Stomach smooth muscle (tissue), 2 donors: ENCODE measurements around the gene KCTD13.

Experiments used
- H3K27ac ChIP-seq: one replicate; pipeline ENCODE4 v1.7.0; 2013; ENCODE audit warnings: mild to moderate bottlenecking, low read length, inconsistent platforms
- H3K27me3 ChIP-seq, 2 donors: one replicate each; pipeline ENCODE4 v1.7.0; 2013; ENCODE audit warnings: low read length in 2 of 2; ENCODE audit not compliant: insufficient read depth in 2 of 2, control insufficient read depth in 1 of 2
- H3K36me3 ChIP-seq, 2 donors: one replicate each; pipeline ENCODE4 v1.7.0; 2013; ENCODE audit warnings: low read length in 2 of 2; ENCODE audit not compliant: control insufficient read depth in 2 of 2, insufficient read depth in 2 of 2
- H3K4me1 ChIP-seq: one replicate; pipeline ENCODE4 v1.7.0; 2013; ENCODE audit warnings: low read length; ENCODE audit not compliant: control insufficient read depth, insufficient read depth
- H3K4me3 ChIP-seq, 2 donors: one replicate each; pipeline ENCODE4 v1.7.0; 2013; ENCODE audit warnings: low read length in 2 of 2
- H3K9ac ChIP-seq, 2 donors: one replicate each; pipeline ENCODE4 v1.7.0; 2013; ENCODE audit warnings: low read length in 2 of 2, mild to moderate bottlenecking in 1 of 2
- H3K9me3 ChIP-seq, 2 donors: one replicate each; pipeline ENCODE4 v1.7.0; 2013; ENCODE audit warnings: low read length in 2 of 2; ENCODE audit not compliant: control insufficient read depth in 2 of 2
- donor health status: healthy.
- donor health status: Pancreatic carcinoma.

Gene KCTD13

GRCh38 chr16:29862884-29863668, 63.0 kb downstream of the KCTD13 start, which contains the start of gene CDIPT:
Gene CDIPT (minus strand): TSS chr16:29863226. CDS start chr16:29862857, 369 bp downstream.
- Histone ChIP-seq H3K4me3 (peak within 1 kb of the TSS; percentile 87 to 89), H3K9ac (peak within 1 kb of the TSS; percentile 88 to 95), H3K27ac (peak within 1 kb of the TSS; percentile 93), H3K36me3 (peaks cover 13 to 22% of the 10 kb centered on the region in 2 donors), H3K4me1 (peaks cover 17% of the 10 kb centered on the region), H3K9me3 (no peaks in the 10 kb centered on the region), H3K27me3 (no peaks in the 10 kb centered on the region)

- H3K36me3 ChIP-seq: peaks cover 13 to 22% of the 10 kb centered on the region in 2 donors
- H3K4me3 ChIP-seq: peak overlapping the region; percentile 87 to 89
- peak overlapping the region; percentile 93 for H3K27ac ChIP-seq
- peaks cover 19% of the 10 kb centered on the region for H3K4me1 ChIP-seq
- peak overlapping the region; percentile 88 to 95 for H3K9ac ChIP-seq
- H3K9me3 ChIP-seq: no peaks in the 10 kb centered on the region
- H3K27me3 ChIP-seq: no peaks in the 10 kb centered on the region
These were observed 63.6 kb downstream of the KCTD13 start for GRCh38 chr16:29862383-29862883.

DNA sequence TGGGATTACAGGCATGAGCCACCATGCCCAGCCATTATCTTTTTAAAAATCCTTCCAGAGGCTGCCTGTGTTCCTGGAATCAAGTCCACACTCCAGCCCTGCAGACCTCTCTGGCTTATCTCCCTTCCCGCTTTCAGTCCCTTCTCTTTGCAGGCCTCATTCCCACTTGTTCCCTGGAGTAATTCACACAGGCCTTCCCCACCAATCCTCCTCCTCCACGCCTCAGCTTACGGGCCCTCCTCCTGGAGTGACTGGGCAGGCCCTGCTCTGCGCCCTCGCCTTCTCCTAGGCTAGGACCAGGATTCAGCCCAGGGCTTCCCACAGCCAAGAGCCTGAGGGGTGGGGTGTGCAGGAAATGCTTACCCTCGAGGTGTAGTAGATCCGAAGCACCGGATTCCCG, 65.8 kb downstream of the KCTD13 start:
- no peak overlapping the region for H3K27ac ChIP-seq
- peaks cover 21% of the 10 kb centered on the region for H3K4me1 ChIP-seq
- no peaks in the 10 kb centered on the region for H3K9me3 ChIP-seq
- H3K4me3 ChIP-seq: no peak overlapping the region
- H3K27me3 ChIP-seq: no peaks in the 10 kb centered on the region
- no peak overlapping the region for H3K9ac ChIP-seq
- H3K36me3 ChIP-seq: peaks cover 13 to 22% of the 10 kb centered on the region in 2 donors

DNA sequence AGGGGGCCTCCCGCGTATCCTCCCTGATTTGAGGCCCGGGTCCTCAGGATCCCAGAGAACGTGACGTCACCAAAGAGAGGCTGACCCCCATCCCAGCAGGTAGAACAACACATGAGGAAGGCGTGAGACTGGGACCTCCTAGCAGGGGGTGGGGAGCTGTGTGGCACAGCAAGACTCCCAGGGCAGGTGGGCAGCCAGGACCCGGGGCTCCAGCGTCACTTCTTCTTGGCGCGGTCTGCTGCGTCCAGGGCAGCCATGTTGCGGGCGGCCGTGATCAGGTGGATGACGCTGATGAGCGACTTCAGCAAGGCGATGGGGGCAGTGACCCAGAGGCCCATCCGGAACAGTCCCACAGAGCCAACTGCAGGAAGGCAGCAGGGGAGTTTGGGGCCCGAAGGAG, 67.1 kb downstream of the KCTD13 start:
- no peak overlapping the region for H3K9ac ChIP-seq

DNA sequence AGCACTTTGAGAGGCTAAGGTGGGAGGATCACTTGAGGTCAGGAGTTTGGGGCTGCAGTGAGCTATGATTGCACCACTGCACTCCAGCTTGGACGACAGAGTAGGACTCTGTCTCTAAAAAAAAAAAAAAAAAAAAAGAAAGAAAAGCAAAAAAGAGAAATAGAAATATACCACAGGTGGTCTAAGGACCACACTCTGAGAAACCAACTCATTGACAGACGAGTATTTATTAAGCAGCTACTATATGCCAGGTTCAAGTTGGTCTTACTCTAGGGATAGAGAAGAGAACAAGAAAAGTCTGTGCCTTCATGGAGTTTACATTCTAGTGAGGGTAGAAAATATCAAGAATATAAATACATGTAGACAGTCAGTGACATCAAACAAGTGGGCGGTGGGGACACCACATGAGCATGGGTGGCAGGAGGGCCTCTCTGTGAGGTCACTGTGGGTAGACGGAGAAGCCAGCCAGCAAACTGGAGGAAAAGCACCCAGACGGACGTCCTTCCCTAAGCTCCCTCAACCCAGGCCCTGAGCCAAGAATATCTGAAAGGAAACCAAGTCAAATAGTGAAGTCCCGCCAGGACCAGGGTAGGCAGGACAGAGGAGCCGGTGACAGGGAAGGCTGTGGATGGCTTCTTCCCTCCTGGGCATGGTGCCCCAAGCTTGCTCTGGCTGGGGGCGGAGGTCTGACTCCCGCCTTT, 67.7 kb downstream of the KCTD13 start:
- Histone ChIP-seq H3K4me3 (no peak overlapping the region), H3K9ac (no peak overlapping the region), H3K9me3 (no peaks in the 10 kb centered on the region), H3K27me3 (no peaks in the 10 kb centered on the region), H3K36me3 (peaks cover 13 to 22% of the 10 kb centered on the region in 2 donors), H3K4me1 (peaks cover 17% of the 10 kb centered on the region), H3K27ac (no peak overlapping the region)

More for the DNA sequence above, 67.1 kb downstream of the KCTD13 start:
- no peaks in the 10 kb centered on the region for H3K27me3 ChIP-seq
- no peak overlapping the region for H3K4me3 ChIP-seq
- H3K4me1 ChIP-seq: peaks cover 21% of the 10 kb centered on the region
- no peaks in the 10 kb centered on the region for H3K9me3 ChIP-seq
- peaks cover 13 to 22% of the 10 kb centered on the region in 2 donors for H3K36me3 ChIP-seq
- H3K27ac ChIP-seq: no peak overlapping the region

DNA sequence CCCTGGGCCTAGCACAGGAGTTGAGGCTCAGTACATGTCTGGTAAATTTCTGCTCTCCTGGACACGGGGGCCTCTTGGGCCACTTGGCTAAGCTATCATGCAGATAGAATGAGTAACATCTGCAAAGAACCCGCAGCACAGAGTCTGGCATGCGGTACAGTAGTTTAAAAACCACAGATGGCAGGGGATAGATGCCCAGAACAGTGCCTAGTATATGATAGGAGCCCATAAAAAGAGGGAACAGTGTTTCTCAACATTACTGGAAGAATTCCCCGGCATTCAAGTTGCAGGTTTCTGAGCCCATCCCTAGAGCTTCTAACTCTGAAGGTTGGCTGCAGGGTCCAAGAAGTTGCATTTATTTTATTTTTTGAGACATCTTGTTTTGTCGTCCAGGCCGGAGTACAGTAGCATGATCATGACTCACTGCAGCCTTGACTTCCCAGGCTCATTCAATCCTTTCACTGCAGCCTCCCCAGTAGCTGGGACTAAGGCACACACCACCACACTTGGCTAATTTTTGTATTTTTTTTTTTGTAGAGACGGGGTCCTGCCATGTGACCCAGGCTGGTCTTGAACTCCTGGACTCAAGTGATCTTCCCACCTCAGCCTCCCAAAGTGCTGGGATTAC, 68.8 kb downstream of the KCTD13 start:
- H3K9ac ChIP-seq: no peak overlapping the region
- no peaks in the 10 kb centered on the region for H3K27me3 ChIP-seq
- H3K27ac ChIP-seq: no peak overlapping the region
- H3K4me1 ChIP-seq: peaks cover 17% of the 10 kb centered on the region
- no peaks in the 10 kb centered on the region for H3K9me3 ChIP-seq
- no peak overlapping the region for H3K4me3 ChIP-seq
- H3K36me3 ChIP-seq: peaks cover 13 to 22% of the 10 kb centered on the region in 2 donors
